EH (cell line): ENCODE measurements around the gene PDIA2.

Experiments used
- DNase-seq: peaks from one replicate; pipeline ENCODE4 v3.0.0-alpha.2; 2015; ENCODE audit warnings: low read depth

PDIA2 gene

GRCh38 chr16:280991-281659 is 1.8 kb upstream of the PDIA2 start:
- DNase-seq: no peak

- no peak for DNase-seq
Measured at GRCh38 chr16:281660-282255, 1.2 kb upstream of the PDIA2 start.

- no peak for DNase-seq
Measured at GRCh38 chr16:282491-282890, 473 bp upstream of the PDIA2 start.

GRCh38 chr16:284204-285120 is 1.5 kb downstream of the PDIA2 start:
- DNase-seq: no peak

- DNase-seq: no peak
Measured at GRCh38 chr16:285146-286055, 2.4 kb downstream of the PDIA2 start.

- no peak for DNase-seq
Measured at GRCh38 chr16:286491-287297, 3.7 kb downstream of the PDIA2 start.

- no peak for DNase-seq
Measured at GRCh38 chr16:287298-287811, 4.4 kb downstream of the PDIA2 start.

GRCh38 chr16:287981-288920 is 5.3 kb downstream of the PDIA2 start:
- no peak for DNase-seq

- DNase-seq: no peak
Measured at GRCh38 chr16:289395-289997, 6.5 kb downstream of the PDIA2 start.

GRCh38 chr16:290015-290680 is 7.2 kb downstream of the PDIA2 start:
- DNase-seq: no peak

GRCh38 chr16:290681-291405 is 7.9 kb downstream of the PDIA2 start:
- no peak for DNase-seq

GRCh38 chr16:291539-291938 is 8.6 kb downstream of the PDIA2 start:
- no peak for DNase-seq

- no peak for DNase-seq
Measured at GRCh38 chr16:293043-293775, 10.2 kb downstream of the PDIA2 start.

- no peak for DNase-seq
Measured at GRCh38 chr16:296276-296675, 13.3 kb downstream of the PDIA2 start.

GRCh38 chr16:296806-297510 is 14.0 kb downstream of the PDIA2 start:
- DNase-seq: no peak

GRCh38 chr16:297832-298231 is 14.9 kb downstream of the PDIA2 start:
- DNase-seq: no peak

GRCh38 chr16:301235-301634 is 18.3 kb downstream of the PDIA2 start:
- no peak for DNase-seq
